IPS-18c (cell line): Measurements from ENCODE around the gene TPSD1.
"Not testable (repeated sequence)": the region's sequence is repeated elsewhere in the genome, so short reads cannot be mapped to it uniquely, and the experiment has no call there.

Experiments used
- H3K4me3 ChIP-seq: 2 replicates; pipeline ENCODE4 v1.7.0; 2013; ENCODE audit warnings: low read depth, mild to moderate bottlenecking, low read length, moderate library complexity; ENCODE audit not compliant: insufficient read depth
- H3K9me3 ChIP-seq: one replicate; pipeline ENCODE4 v1.6.1; 2013; ENCODE audit warnings: mild to moderate bottlenecking, low read length, moderate library complexity; ENCODE audit not compliant: control insufficient read depth, insufficient read depth

The TPSD1 gene

GRCh38 chr16:1230471-1231212 is 25.2 kb upstream of the TPSD1 start:
- not testable (repeated sequence) for H3K4me3 ChIP-seq, H3K9me3 ChIP-seq

GRCh38 chr16:1231301-1231700 is 24.6 kb upstream of the TPSD1 start:
- not testable (repeated sequence) for H3K4me3 ChIP-seq, H3K9me3 ChIP-seq

DNA sequence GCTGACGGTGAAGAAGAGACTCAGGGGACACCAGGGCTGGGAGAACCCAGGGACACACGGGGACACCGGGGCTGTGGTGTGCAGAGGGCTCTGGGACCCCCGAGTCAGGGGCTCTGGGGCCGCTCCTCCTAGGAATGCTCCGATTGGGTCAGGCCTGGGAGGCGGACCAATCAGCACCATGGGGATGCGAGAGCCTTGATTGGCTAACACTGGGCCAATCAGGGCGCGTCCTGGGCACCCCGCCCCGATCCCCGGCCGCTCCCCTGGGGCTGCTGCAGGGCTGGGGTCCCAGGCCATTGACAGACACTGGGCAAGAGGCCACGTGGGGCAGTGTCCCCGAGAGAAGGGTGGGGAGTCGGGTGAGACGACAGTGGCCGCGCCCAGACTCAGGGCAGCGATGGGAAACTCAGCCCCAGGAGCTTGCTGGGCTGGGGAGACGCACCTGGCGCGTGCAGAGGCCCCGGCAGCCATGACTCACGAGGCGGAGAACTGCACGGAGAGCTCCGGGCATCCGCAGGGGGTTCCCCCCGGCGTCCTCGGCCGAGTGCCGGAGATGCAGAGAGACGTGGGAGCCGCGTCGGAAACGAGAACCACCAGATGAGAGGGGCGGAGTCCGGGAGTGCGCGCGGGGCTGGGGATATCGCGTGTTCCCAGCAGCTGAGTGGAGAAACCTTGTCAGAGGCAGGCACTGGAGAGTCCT is 23.7 kb upstream of the TPSD1 start:
- H3K4me3 ChIP-seq, H3K9me3 ChIP-seq: not testable (repeated sequence)

GRCh38 chr16:1236659-1237058 is 19.2 kb upstream of the TPSD1 start:
- not testable (repeated sequence) for H3K9me3 ChIP-seq, H3K4me3 ChIP-seq

GRCh38 chr16:1237990-1238389 is 17.9 kb upstream of the TPSD1 start:
- no peak overlapping the region for H3K4me3 ChIP-seq
- H3K9me3 ChIP-seq, result no peaks in the 10 kb centered on the region

DNA sequence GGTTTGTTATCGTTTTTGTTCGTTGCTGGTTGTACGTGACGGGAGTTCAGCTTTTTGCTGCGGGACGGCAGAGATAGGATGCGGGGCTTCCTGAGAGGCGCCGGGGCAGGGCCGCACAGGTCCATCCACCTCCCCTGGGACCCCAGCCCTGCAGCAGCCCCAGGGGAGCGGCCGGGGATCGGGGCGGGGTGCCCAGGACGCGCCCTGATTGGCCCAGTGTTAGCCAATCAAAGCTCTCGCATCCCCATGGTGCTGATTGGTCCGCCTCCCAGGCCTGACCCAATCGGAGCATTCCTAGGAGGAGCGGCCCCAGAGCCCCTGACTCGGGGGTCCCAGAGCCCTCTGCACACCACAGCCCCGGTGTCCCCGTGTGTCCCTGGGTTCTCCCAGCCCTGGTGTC is 17.0 kb upstream of the TPSD1 start:
- not testable (repeated sequence) for H3K4me3 ChIP-seq, H3K9me3 ChIP-seq

- H3K9me3 ChIP-seq, H3K4me3 ChIP-seq: not testable (repeated sequence)
Observed at GRCh38 chr16:1239575-1239974, 16.3 kb upstream of the TPSD1 start.

- not testable (repeated sequence) for H3K4me3 ChIP-seq, H3K9me3 ChIP-seq
Observed at GRCh38 chr16:1240436-1240835, 15.4 kb upstream of the TPSD1 start, which contains the start of gene TPSAB1. TSS of gene TPSAB1 (plus strand) at chr16:1240705. CDS start at chr16:1240939, 234 bp downstream.

- not testable (repeated sequence) for H3K4me3 ChIP-seq, H3K9me3 ChIP-seq
Observed at GRCh38 chr16:1241081-1241480, 14.8 kb upstream of the TPSD1 start.

DNA sequence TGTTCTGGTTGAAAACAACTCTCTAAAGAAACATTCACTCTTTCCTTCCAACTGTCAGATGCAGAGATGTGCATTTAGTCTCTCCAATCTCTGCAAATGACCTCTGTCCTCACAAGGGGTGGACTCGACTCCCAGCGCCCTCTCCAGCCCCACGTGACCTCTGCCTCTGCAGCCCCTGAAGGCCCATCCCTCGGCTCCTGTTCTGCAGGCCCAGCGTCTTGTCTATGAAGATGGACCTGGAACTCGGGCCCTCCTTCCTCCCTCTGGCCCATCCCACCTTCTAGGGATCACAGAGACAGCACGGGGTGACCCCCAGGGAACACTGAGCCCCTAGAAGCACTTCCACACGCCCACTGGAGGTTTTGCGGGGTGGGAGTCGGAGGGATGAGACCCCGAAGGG is 12.5 kb upstream of the TPSD1 start:
- not testable (repeated sequence) for H3K4me3 ChIP-seq, H3K9me3 ChIP-seq

DNA sequence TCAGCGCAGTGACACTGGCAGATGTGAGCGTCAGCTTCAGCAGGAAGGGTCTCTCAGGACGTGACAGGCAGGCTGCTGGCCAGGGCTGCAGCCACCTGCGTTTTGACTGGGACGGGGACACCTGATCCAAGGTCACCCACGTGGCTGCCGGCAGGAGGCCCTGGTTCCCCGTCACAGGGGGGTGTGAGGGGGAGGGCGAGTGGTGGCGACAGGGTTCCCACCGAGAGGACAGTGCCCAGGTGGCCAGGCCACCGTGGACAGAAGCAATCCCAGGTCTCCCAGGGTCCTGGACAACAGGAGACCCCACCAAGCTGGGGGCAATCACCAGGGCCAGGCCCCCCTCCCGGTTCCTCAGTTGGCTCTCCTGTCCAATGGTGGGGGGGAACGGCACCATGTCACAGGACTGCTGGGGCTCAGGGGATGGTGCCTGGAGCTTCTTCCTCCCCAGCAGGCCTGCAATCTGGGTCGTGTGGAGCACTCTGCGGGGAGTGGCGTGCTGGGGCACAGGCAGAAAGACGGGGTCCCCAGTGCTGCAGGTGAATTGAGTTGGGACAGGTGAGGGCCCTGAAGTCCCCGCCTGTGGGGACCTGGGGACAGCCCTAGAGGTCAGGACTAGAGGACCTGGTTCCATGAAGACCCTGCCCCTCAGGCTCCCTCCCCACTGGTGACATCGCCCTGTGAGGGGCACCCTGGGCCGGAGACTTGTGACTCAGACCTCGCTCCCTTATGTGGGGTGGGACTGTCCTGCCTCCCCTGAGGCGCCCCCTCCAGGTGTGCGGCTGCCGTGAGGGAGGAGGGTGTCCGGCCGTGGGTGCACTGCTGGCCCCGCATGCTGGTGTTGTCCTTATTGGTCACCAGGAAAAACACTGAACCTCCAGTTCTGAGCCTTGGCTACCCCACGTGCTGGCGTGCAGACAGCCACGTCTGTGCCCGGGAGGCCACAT is 11.7 kb upstream of the TPSD1 start:
- H3K4me3 ChIP-seq, H3K9me3 ChIP-seq: not testable (repeated sequence)

- no peaks in the 10 kb centered on the region for H3K9me3 ChIP-seq
Observed at GRCh38 chr16:1244881-1245280, 11.0 kb upstream of the TPSD1 start.

GRCh38 chr16:1245452-1246020 is 10.3 kb upstream of the TPSD1 start:
- H3K4me3 ChIP-seq, result no peak overlapping the region

More at GRCh38 chr16:1244881-1245280, 11.0 kb upstream of the TPSD1 start:
- no peak overlapping the region for H3K4me3 ChIP-seq

GRCh38 chr16:1247903-1248537 is 7.8 kb upstream of the TPSD1 start:
- not testable (repeated sequence) for H3K9me3 ChIP-seq, H3K4me3 ChIP-seq

More at GRCh38 chr16:1245452-1246020, 10.3 kb upstream of the TPSD1 start:
- no peaks in the 10 kb centered on the region for H3K9me3 ChIP-seq

DNA sequence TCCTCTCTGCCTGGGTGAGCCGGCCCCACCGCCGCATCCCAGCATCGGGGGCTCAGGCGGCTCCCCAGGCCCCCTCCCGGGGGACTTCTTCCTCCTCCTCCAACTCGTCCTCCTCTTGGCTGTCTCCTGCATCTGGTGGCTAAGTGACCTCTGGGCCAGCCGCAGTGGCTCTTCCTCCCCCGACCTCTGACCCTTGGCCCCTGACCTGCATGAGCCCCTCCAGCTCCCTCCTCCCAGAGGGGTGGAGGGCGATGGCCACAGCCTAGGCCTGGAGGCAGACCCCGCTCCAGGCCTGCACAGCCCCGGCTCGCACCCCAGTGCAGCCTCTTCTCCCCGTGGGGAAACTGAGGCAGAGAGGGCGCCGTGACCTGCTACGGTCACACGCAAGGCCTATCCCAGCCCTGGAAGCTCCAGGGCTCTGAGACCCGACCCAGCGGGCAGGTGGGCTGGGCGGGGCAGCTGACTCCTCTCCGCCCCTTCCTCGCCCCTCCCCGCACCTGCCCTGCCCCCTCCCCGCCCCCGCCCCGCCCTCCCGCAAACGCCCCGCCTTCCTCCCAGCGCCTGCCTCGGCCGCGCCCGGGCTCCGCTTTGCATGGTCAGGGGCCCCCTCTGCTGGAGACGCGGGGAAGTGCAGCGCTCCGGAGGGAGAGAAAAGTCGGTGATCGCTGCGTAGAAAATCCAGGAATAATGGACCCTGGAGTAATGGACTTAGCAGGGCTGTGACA is 6.7 kb upstream of the TPSD1 start:
- H3K9me3 ChIP-seq, H3K4me3 ChIP-seq: not testable (repeated sequence)

DNA sequence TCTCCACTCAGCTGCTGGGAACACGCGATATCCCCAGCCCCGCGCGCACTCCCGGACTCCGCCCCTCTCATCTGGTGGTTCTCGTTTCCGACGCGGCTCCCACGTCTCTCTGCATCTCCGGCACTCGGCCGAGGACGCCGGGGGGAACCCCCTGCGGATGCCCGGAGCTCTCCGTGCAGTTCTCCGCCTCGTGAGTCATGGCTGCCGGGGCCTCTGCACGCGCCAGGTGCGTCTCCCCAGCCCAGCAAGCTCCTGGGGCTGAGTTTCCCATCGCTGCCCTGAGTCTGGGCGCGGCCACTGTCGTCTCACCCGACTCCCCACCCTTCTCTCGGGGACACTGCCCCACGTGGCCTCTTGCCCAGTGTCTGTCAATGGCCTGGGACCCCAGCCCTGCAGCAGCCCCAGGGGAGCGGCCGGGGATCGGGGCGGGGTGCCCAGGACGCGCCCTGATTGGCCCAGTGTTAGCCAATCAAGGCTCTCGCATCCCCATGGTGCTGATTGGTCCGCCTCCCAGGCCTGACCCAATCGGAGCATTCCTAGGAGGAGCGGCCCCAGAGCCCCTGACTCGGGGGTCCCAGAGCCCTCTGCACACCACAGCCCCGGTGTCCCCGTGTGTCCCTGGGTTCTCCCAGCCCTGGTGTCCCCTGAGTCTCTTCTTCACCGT is 2.0 kb upstream of the TPSD1 start:
- not testable (repeated sequence) for H3K9me3 ChIP-seq, H3K4me3 ChIP-seq
